Activated B cell treated with CpG ODN at 0.5 μM for 24 hours (primary cell): ENCODE measurements around the gene GAL3ST3. TPM values are rescaled to one million over a fixed set of nuclear protein-coding genes. Genes with fewer than 3 reads are reported as not detected.

Experiments used
- ATAC-seq: fragments of 200-7000 bp; cut with Tn5 transposase; one replicate; pipeline ENCODE4 v1.10.0; 2021; ENCODE audit warnings: low read depth, mild to moderate bottlenecking, moderate library complexity
- CTCF ChIA-PET: fragments of 350-600 bp; sonication (Branson Sonifier 250); formaldehyde crosslinking; loops from one replicate; lab custom pipeline; 2021; ENCODE audit warnings: antibody characterized with exemption; lab: Charles Lee
- POLR2A ChIA-PET: fragments of 350-600 bp; sonication (Branson Sonifier 250); formaldehyde crosslinking; loops from one replicate; lab custom pipeline; 2021; ENCODE audit warnings: antibody characterized with exemption; lab: Charles Lee
- DNase-seq: peaks from one replicate; pipeline ENCODE4 v3.0.0; 2022
- H3K27ac Mint-ChIP-seq: one replicate; pipeline ENCODE4 v1.8.0; 2020; ENCODE audit warnings: mixed read lengths
- H3K27me3 Mint-ChIP-seq: one replicate; pipeline ENCODE4 v1.8.0; 2021; ENCODE audit warnings: mixed read lengths
- H3K36me3 Mint-ChIP-seq: one replicate; pipeline ENCODE4 v1.8.0; 2021; ENCODE audit warnings: low read depth, mixed read lengths
- H3K4me1 Mint-ChIP-seq: one replicate; pipeline ENCODE4 v1.8.0; 2021; ENCODE audit warnings: mixed read lengths
- H3K4me3 Mint-ChIP-seq: one replicate; pipeline ENCODE4 v1.8.0; 2020; ENCODE audit warnings: mild to moderate bottlenecking, mixed read lengths
- H3K9me3 Mint-ChIP-seq: one replicate; pipeline ENCODE4 v1.8.0; 2020; ENCODE audit warnings: mixed read lengths
- intact Hi-C: fragments of 100-400 bp; cut with micrococcal nuclease; formaldehyde crosslinking; loops from one replicate; pipeline ENCODE4 v1.15.1; 2024
- total RNA-seq: library from RNA; stranded (reverse); gene quantifications from 2 replicates; pipeline ENCODE4 v1.2.3, GENCODE V29; 2022
- TF ChIP-seq, protein P1 (sequence below): fragments of 200-600 bp; IDR thresholded peaks from one replicate; pipeline ENCODE4 v1.8.0; 2022; ENCODE audit warnings: antibody characterized with exemption, mild to moderate bottlenecking

GAL3ST3 gene
- total RNA-seq, 1 donor from 2014 or later: not detected

DNA sequence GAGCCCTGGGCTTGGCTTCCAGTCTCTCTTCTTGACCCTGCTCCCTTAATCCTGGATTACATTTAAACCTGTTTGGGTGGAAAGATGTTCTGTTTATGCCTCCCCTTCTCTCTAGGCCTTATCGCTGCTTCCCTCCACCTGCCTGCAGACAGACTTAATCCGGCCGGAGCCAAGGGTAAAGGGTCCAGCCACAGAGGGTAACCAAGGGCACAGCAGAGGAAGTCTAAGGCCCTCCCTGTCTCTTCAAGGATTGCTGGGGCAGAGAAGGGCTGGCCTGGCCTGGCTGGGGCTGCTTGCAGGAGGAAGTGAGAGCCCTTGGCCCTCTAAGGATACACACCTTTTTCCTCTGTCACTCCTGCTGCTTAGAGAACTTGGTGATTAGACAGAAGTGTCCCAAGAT is 2.1 kb downstream of the GAL3ST3 start:
- TF ChIP-seq, protein P1, sequence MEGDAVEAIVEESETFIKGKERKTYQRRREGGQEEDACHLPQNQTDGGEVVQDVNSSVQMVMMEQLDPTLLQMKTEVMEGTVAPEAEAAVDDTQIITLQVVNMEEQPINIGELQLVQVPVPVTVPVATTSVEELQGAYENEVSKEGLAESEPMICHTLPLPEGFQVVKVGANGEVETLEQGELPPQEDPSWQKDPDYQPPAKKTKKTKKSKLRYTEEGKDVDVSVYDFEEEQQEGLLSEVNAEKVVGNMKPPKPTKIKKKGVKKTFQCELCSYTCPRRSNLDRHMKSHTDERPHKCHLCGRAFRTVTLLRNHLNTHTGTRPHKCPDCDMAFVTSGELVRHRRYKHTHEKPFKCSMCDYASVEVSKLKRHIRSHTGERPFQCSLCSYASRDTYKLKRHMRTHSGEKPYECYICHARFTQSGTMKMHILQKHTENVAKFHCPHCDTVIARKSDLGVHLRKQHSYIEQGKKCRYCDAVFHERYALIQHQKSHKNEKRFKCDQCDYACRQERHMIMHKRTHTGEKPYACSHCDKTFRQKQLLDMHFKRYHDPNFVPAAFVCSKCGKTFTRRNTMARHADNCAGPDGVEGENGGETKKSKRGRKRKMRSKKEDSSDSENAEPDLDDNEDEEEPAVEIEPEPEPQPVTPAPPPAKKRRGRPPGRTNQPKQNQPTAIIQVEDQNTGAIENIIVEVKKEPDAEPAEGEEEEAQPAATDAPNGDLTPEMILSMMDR: no peak
- intact Hi-C loops: no loop called here
- Mint-ChIP-seq H3K27ac (no peak overlapping the region), H3K4me1 (peaks cover 17% of the 10 kb centered on the region), H3K36me3 (no peaks in the 10 kb centered on the region), H3K9me3 (no peaks in the 10 kb centered on the region), H3K4me3 (no peak overlapping the region), H3K27me3 (peaks cover 8% of the 10 kb centered on the region)
- no peak for DNase-seq
- ChIA-PET CTCF (no interaction called here), POLR2A (no interaction called here)
- ATAC-seq: no peak

DNA sequence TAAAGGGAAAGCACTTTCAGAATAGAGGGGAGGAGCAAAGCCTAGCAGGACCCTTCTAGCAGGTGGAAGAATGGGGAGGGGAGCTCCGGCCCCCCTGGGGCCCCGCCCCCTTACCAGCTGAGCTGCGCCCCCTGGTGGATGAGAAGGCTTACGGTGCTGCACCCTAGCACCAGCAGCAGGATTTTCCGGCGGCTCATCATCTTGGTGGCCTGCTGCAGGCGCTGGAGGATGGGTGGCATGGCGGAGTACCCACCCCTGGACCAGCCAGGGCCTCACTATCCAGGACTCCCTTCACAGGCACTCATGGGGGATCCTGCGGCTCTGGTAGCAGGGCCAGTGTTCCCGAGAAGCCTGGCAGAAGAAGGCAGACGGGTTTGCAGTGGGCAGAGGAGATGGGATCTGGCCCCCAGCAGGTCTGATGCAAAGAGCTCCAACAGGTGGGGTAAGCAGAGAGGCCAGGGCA is 3.8 kb downstream of the GAL3ST3 start:
- intact Hi-C loops: loop anchor here (1.0 kb wide), 2 partner anchors 23 to 89 kb away; no protein-coding TSS in a partner anchor
- H3K4me3 Mint-ChIP-seq: no peak overlapping the region

DNA sequence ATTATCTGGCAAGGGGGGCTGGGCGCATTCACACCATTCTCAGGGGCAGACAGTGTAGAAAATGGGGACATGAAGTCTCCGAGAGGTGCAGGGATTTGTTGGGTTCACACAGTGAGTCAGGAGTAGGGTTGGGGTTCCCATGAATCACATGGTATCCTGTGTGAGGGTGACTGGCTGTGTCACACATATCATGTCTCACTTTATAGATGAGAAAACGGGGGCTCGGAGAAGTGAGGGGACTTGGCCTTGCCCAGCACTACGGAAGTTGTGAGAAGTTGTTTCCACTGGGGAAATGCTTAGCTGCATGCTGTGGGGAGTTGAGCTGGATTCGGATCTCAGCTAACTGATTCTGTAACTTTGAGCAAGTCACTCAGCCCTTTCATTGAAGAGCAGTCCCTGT is 4.2 kb downstream of the GAL3ST3 start:
- DNase-seq: no peak
- CTCF ChIA-PET: interaction anchor here (0.8 to 3.1 kb wide), 27 partner anchors 9 to 337 kb away, joined by 3 to 24 read pairs (median 5); partner anchors contain the start of genes BANF1, EIF1AD, KAT5 and MUS81
- Mint-ChIP-seq H3K27me3 (peaks cover 8% of the 10 kb centered on the region), H3K4me3 (no peak overlapping the region), H3K9me3 (no peaks in the 10 kb centered on the region), H3K27ac (no peak overlapping the region), H3K36me3 (no peaks in the 10 kb centered on the region), H3K4me1 (peaks cover 9% of the 10 kb centered on the region)
- POLR2A ChIA-PET: interaction anchor here (0.8 to 1.2 kb wide), 3 partner anchors 42 to 333 kb away, joined by 3 to 4 read pairs (median 4); partner anchors contain the start of genes BANF1, CCDC85B and KAT5
- TF ChIP-seq, protein P1: peak; percentile 7
- intact Hi-C loops: loop anchor here (1.0 kb wide), 2 partner anchors 24 to 90 kb away; no protein-coding TSS in a partner anchor
- ATAC-seq: no peak

More for the DNA sequence above, 3.8 kb downstream of the GAL3ST3 start:
- TF ChIP-seq, protein P1: peak; percentile 63
- Mint-ChIP-seq H3K9me3 (no peaks in the 10 kb centered on the region), H3K36me3 (no peaks in the 10 kb centered on the region), H3K27me3 (peaks cover 8% of the 10 kb centered on the region), H3K27ac (no peak overlapping the region), H3K4me1 (peaks cover 9% of the 10 kb centered on the region)
- CTCF ChIA-PET: interaction anchor here (0.8 to 3.1 kb wide), 26 partner anchors 9 to 338 kb away, joined by 3 to 24 read pairs (median 5); partner anchors contain the start of genes BANF1, EIF1AD, KAT5 and MUS81
- POLR2A ChIA-PET: interaction anchor here (0.6 to 1.2 kb wide), 4 partner anchors 17 to 333 kb away, joined by 3 to 4 read pairs (median 4); partner anchors contain the start of genes BANF1, CCDC85B and KAT5
- DNase-seq: peak; percentile 79
- peak; percentile 99 for ATAC-seq

DNA sequence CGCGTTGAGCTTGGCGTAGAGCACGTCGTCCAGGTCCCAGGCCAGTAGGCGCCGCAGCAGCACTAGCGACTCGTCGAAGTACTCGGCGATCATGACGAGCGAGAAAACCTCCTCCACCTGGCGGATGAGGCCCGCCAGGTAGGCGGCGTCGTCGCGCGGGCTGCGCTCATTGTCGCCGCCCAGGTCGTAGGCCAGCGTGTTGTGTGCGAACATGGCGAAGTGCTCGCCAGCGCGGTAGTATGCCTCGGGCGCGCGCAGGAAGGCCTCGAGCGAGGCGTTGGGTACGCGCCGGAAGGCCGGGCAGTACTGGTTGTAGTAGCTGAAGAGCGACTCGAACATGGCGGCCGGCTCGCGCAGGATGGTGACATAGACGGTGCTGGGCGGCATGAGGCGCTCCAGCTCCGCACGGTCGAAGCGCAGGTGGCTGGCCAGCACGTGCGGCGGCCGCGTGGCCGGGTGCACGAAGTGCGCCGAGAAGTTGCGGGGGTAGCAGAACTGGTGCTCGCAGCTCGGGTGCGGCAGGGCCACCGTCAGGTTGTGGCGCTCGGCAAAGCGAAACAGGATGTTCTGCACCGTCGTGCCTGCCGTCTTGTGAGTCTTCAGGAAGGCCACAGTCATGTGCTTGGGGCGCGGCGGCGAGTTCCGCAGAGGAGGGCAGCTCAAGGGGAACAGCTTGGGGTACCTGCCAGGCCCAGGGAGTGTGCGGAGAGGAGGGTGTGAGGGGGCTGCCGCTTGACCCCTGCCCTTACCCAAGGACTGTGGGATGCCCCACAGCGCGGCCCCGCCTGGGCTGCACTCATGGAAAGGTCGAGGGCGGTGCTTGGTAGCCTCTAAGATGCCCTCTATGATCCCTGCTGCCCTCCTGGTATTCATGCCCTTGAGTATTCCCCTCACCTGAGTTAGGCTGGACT is 5.7 kb downstream of the GAL3ST3 start:
- POLR2A ChIA-PET: interaction anchor here (0.5 kb wide), 1 partner anchor 29 kb away, joined by 8 read pairs; no protein-coding TSS in a partner anchor
- Mint-ChIP-seq H3K27me3 (peaks cover 5% of the 10 kb centered on the region), H3K9me3 (no peaks in the 10 kb centered on the region), H3K36me3 (no peaks in the 10 kb centered on the region), H3K4me1 (peaks cover 7% of the 10 kb centered on the region), H3K4me3 (no peak overlapping the region), H3K27ac (no peak overlapping the region)
- no peak for DNase-seq
- intact Hi-C loops: no loop called here
- ATAC-seq: no peak
- TF ChIP-seq, protein P1: no peak
- CTCF ChIA-PET: interaction anchor here (1.9 to 3.1 kb wide), 2 partner anchors 92 to 99 kb away, joined by 7 to 24 read pairs; no protein-coding TSS in a partner anchor
